HepG2 (cell line): ENCODE data around the gene IRF3. TPM values are rescaled to one million over a fixed set of nuclear protein-coding genes. Genes with fewer than 3 reads are reported as not detected.

Experiments used
- ATAC-seq: fragments of 200-7000 bp; cut with Tn5 transposase; 3 replicates; pipeline ENCODE4 v1.9.1; 2020; ENCODE audit warnings: mild to moderate bottlenecking, moderate library complexity
- BruUV-seq: library from RNA; stranded (reverse); fragments of 400-500 nt; replicated peaks from 2 replicates; lab custom pipeline; 2021; lab: Mats Ljungman, UMichigan
- CTCF ChIA-PET: fragments of 300-600 bp; formaldehyde crosslinking; extraction: SDS; loops from one replicate; lab custom pipeline; 2021; ENCODE audit warnings: low total read pairs, inconsistent platforms, low intra/inter-chr PET ratio; lab: Yijun Ruan, JAX
- POLR2A ChIA-PET: fragments of 350-600 bp; sonication (Branson Sonifier 250); formaldehyde crosslinking; loops from one replicate; lab custom pipeline; 2020; ENCODE audit warnings: antibody characterized with exemption, inconsistent platforms; lab: Yijun Ruan, JAX
- DNase-seq: peaks from one replicate; pipeline ENCODE4 v3.0.0-alpha.2; 2015; ENCODE audit warnings: low spot score
- FAIRE-seq: peaks from 3 replicates; lab custom pipeline; 2011; peaks lifted over from hg19 to GRCh38; lab: Jason Lieb, UNC
- H2AFZ ChIP-seq: one replicate; pipeline ENCODE4 v1.6.1; 2011; ENCODE audit warnings: low read length, inconsistent platforms
- H3K27ac ChIP-seq: fragments of 300-600 bp; 3 replicates; pipeline ENCODE4 v1.8.0; 2011; ENCODE audit warnings: mixed run types, mild to moderate bottlenecking, mixed read lengths, low read length, inconsistent platforms; ENCODE audit not compliant: insufficient read depth; ENCODE audit errors: extremely low read length
- H3K27me3 ChIP-seq, 2 experiments: fragments of 200-600 bp in 1 of 2; 2 replicates in 1 of 2; 3 replicates in 1 of 2; pipeline versions ENCODE4 v1.6.0 to v1.8.0; 2011; ENCODE audit warnings: low read length in 2 of 2, mild to moderate bottlenecking in 2 of 2, moderate library complexity in 2 of 2, inconsistent platforms in 1 of 2; ENCODE audit not compliant: insufficient read depth in 2 of 2, control insufficient read depth in 1 of 2
- H3K36me3 ChIP-seq, 2 experiments: fragments of 200-600 bp in 1 of 2; replicated peaks in 1 of 2; 2 replicates in 1 of 2; 3 replicates in 1 of 2; pipeline versions ENCODE4 v1.5.1 to v1.8.0; 2011; ENCODE audit warnings: low read length in 2 of 2, inconsistent platforms in 1 of 2; ENCODE audit not compliant: insufficient read depth in 2 of 2, control insufficient read depth in 1 of 2
- H3K4me1 ChIP-seq: 2 replicates; pipeline ENCODE4 v1.5.1; 2012; ENCODE audit warnings: low read length, inconsistent platforms; ENCODE audit not compliant: insufficient read depth
- H3K4me2 ChIP-seq: 2 replicates; pipeline ENCODE4 v1.6.0; 2011; ENCODE audit warnings: low read depth, low read length, inconsistent platforms
- H3K4me3 ChIP-seq, 3 experiments: fragments of 200-600 bp in 1 of 3; sonication (generic), shearing (Covaris generic) in 1 of 3; replicated peaks in 1 of 3; 2 replicates each; pipeline ENCODE4 v1.5.1; 2011 to 2016; ENCODE audit warnings: low read length in 3 of 3, inconsistent platforms in 2 of 3, low read depth in 2 of 3, mild to moderate bottlenecking in 2 of 3, control low read depth in 1 of 3, mixed read lengths in 1 of 3; ENCODE audit not compliant: insufficient read depth in 1 of 3
- H3K79me2 ChIP-seq: one replicate; pipeline ENCODE4 v1.6.1; 2011; ENCODE audit warnings: low read length, inconsistent platforms; ENCODE audit not compliant: insufficient read depth
- H3K9ac ChIP-seq: 2 replicates; pipeline ENCODE4 v1.6.0; 2011; ENCODE audit warnings: mild to moderate bottlenecking, low read depth, low read length, inconsistent platforms; ENCODE audit not compliant: insufficient read depth
- H3K9me3 ChIP-seq: 2 replicates; pipeline ENCODE4 v1.5.1; 2012; ENCODE audit warnings: mild to moderate bottlenecking, low read length
- H4K20me1 ChIP-seq: 2 replicates; pipeline ENCODE4 v1.6.0; 2011; ENCODE audit warnings: inconsistent platforms, mild to moderate bottlenecking, low read length, moderate library complexity; ENCODE audit not compliant: insufficient read depth
- AGO1 ChIP-seq: fragments of 200-400 bp; formaldehyde crosslinking; IDR thresholded peaks from 2 replicates; pipeline ENCODE4 v1.6.1; 2017; ENCODE audit warnings: mild to moderate bottlenecking, low read depth, low read length, moderate library complexity; ENCODE audit not compliant: poor library complexity, severe bottlenecking
- BCL6 ChIP-seq: IDR thresholded peaks from 2 replicates; pipeline ENCODE4 v1.6.1; 2016; ENCODE audit warnings: missing genetic modification reagents, missing compliant biosample characterization
- GTF2F1 ChIP-seq: fragments of 150-350 bp; IDR thresholded peaks from 2 replicates; pipeline ENCODE4 v1.6.1; 2014; ENCODE audit warnings: low read length
- HDAC2 ChIP-seq: sonication (generic); formaldehyde crosslinking; IDR thresholded peaks from 2 replicates; pipeline ENCODE4 v1.4.0; 2020; ENCODE audit warnings: missing genetic modification reagents
- MEIS1 ChIP-seq: sonication (generic); formaldehyde crosslinking; IDR thresholded peaks from 2 replicates; pipeline ENCODE4 v1.9.0; 2021; ENCODE audit warnings: mild to moderate bottlenecking, missing genetic modification reagents, moderate library complexity, borderline replicate concordance
- ZNF333 ChIP-seq: sonication (generic); formaldehyde crosslinking; IDR thresholded peaks from 2 replicates; pipeline ENCODE4 v1.4.0; 2020; ENCODE audit warnings: mild to moderate bottlenecking, missing genetic modification reagents, borderline replicate concordance
- ZNF773 ChIP-seq: sonication (generic); formaldehyde crosslinking; IDR thresholded peaks from 2 replicates; pipeline ENCODE4 v1.4.0; 2020; ENCODE audit warnings: missing genetic modification reagents, borderline replicate concordance
- ZNF782 ChIP-seq: sonication (generic); formaldehyde crosslinking; IDR thresholded peaks from 2 replicates; pipeline ENCODE4 v1.4.0; 2020; ENCODE audit warnings: missing genetic modification reagents, mild to moderate bottlenecking, borderline replicate concordance
- WGBS: methylation state at CpG from one replicate; pipeline ENCODE4 v1.1.6; 2017; ENCODE audit warnings: low lambda C conversion rate; 5-methylcytosine and 5-hydroxymethylcytosine counted together
- in situ Hi-C: cut with HindIII; loops from 2 replicates; pipeline ENCODE4 v1.10.0; 2017; ENCODE audit warnings: low pct_unique_long_range_greater_than_20kb; ENCODE audit not compliant: extremely low pct_ligation_motif_present
- intact Hi-C: fragments of 100-400 bp; cut with micrococcal nuclease; formaldehyde crosslinking; loops from one replicate; pipeline ENCODE4 v1.10.0; 2022; ENCODE audit not compliant: unreplicated experiment
- polyA plus RNA-seq, 8 experiments: library from polyadenylated mRNA; depleted of rRNA in 3 of 8; stranded (reverse) in 7 of 8; unstranded in 1 of 8; fragments of >200 nt; fragmentation: Illumina TruSeq in 4 of 8; extraction: Trizol in 4 of 8; gene quantifications; 2 replicates each; pipeline versions ENCODE4 v1.2.1 to v1.2.3, GENCODE V29; 2011 to 2016; ENCODE audit warnings: low read depth in 4 of 8, missing spikeins in 1 of 8, mixed read lengths in 1 of 8; ENCODE audit not compliant: insufficient read depth in 1 of 8
- total RNA-seq, 5 experiments: library from RNA; depleted of rRNA; stranded (reverse); fragments of >200 nt; fragmentation: Illumina TruSeq; extraction: Trizol; gene quantifications; 2 replicates each; pipeline ENCODE4 v1.2.3, GENCODE V29; 2016; ENCODE audit warnings: low read depth in 1 of 5
- TF ChIP-seq, protein P1 (sequence below): IDR thresholded peaks from 2 replicates; pipeline ENCODE4 v1.6.1; 2016; ENCODE audit warnings: mild to moderate bottlenecking, missing biosample characterization, missing genetic modification reagents
- TF ChIP-seq, protein P2 (sequence below): IDR thresholded peaks from 2 replicates; pipeline ENCODE4 v1.6.1; 2016; ENCODE audit warnings: missing compliant biosample characterization, missing genetic modification reagents, borderline replicate concordance

Gene IRF3
- total and polyA plus RNA-seq, 2 of the 13 experiments (the other 11 are each of a cell fraction or from before 2014, with no cell fraction given), result 61.9 to 65.5 TPM

DNA sequence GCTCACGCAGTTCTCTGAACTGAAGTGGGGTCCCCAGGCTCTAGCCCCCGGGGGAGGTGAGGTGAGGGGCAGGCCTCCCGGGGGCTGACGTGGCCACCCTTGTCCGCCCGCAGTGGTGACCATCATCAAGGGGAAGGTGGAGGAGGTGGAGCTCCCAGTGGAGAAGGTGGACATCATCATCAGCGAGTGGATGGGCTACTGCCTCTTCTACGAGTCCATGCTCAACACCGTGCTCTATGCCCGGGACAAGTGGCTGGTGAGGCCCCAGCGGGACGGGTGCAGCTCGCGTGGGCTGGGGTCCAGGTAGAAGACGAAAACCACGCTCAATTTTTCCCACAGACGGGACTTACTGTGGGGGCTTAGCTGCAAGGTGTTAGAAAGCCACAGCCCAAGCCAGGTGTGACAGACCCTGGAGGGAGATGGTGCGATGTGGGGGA lies 18.2 kb upstream of the IRF3 start:
- FAIRE-seq, result no peak
- Histone ChIP-seq H3K36me3 (peaks cover 22 to 68% of the 10 kb centered on the region in 2 experiments), H3K4me2 (no peak overlapping the region), H4K20me1 (peaks cover 34% of the 10 kb centered on the region), H3K9ac (no peak overlapping the region), H3K79me2 (peaks cover 26% of the 10 kb centered on the region), H3K4me1 (peaks cover 25% of the 10 kb centered on the region), H3K4me3 (no peak overlapping the region), H3K9me3 (no peaks in the 10 kb centered on the region), H3K27me3 (no peaks in the 10 kb centered on the region), H3K27ac (no peak overlapping the region), H2AFZ (no peak overlapping the region)
- TF ChIP-seq, protein P1, sequence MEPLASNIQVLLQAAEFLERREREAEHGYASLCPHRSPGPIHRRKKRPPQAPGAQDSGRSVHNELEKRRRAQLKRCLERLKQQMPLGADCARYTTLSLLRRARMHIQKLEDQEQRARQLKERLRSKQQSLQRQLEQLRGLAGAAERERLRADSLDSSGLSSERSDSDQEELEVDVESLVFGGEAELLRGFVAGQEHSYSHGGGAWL (CRISPR knock-in tag), result no peak
- TF ChIP-seq, protein P2, sequence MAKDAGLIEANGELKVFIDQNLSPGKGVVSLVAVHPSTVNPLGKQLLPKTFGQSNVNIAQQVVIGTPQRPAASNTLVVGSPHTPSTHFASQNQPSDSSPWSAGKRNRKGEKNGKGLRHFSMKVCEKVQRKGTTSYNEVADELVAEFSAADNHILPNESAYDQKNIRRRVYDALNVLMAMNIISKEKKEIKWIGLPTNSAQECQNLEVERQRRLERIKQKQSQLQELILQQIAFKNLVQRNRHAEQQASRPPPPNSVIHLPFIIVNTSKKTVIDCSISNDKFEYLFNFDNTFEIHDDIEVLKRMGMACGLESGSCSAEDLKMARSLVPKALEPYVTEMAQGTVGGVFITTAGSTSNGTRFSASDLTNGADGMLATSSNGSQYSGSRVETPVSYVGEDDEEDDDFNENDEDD (CRISPR knock-in tag), result no peak
- no peak for TF ChIP-seq ZNF773 (CRISPR knock-in tag)
- CTCF ChIA-PET, result no interaction called here
- BruUV-seq, result no TSS peak
- in situ Hi-C loops, result no loop called here
- POLR2A ChIA-PET, result no interaction called here
- DNase-seq, result no peak
- WGBS, result 99% methylated on average over 17 of the region's 18 CpGs
- intact Hi-C loops, result no loop called here
- no peak for ATAC-seq

DNA sequence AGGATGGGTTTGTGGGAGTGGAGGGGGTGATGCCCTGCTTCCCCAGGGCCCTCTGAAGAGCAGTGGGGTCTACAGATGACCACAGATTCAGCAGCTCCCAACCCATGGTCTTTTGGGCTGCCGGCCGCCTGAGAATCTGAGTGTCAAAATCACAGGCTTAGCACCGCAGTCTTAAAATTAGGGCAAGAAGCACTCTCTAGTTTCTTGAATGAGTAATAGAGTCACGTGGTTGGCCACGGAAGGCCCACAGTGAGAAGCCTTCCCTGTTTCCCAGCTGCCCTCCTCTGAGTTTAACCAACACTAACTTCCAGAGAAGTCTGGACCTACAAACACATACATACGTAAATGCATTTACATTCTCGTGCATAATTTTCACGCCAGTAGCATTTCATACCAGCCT lies 16.6 kb upstream of the IRF3 start:
- Histone ChIP-seq H3K27me3 (no peaks in the 10 kb centered on the region), H3K9ac (no peak overlapping the region), H3K4me3 (no peak overlapping the region), H3K27ac (no peak overlapping the region), H3K4me1 (peaks cover 33% of the 10 kb centered on the region), H3K4me2 (no peak overlapping the region), H2AFZ (no peak overlapping the region), H3K9me3 (no peaks in the 10 kb centered on the region), H4K20me1 (peaks cover 42% of the 10 kb centered on the region), H3K36me3 (peaks cover 21 to 60% of the 10 kb centered on the region in 2 experiments), H3K79me2 (peaks cover 40% of the 10 kb centered on the region)
- DNase-seq (no peak), ATAC-seq (no peak), FAIRE-seq (no peak)
- ChIA-PET CTCF (no interaction called here), POLR2A (no interaction called here)
- in situ Hi-C loops (no loop called here), intact Hi-C loops (no loop called here)
- WGBS, result over 99% methylated on average over 6 of the region's 8 CpGs
- no TSS peak for BruUV-seq
- TF ChIP-seq MEIS1 (CRISPR knock-in tag) (no peak), BCL6 (CRISPR knock-in tag) (no peak), AGO1 (no peak), ZNF333 (CRISPR knock-in tag) (no peak), GTF2F1 (no peak), ZNF782 (CRISPR knock-in tag) (no peak), HDAC2 (CRISPR knock-in tag) (no peak)
